G401 (cell line): ENCODE data around the gene HIGD1C. TPM values are rescaled to one million over a fixed set of nuclear protein-coding genes. Genes with fewer than 3 reads are reported as not detected.
"Not testable (repeated sequence)": the region's sequence is repeated elsewhere in the genome, so short reads cannot be mapped to it uniquely, and the experiment has no call there.

Experiments
- DNase-seq: peaks from one replicate; pipeline ENCODE4 v3.0.0-alpha.2; 2015; ENCODE audit warnings: low spot score
- in situ Hi-C: cut with HindIII; loops from 2 replicates; pipeline ENCODE4 v1.10.0; 2016; ENCODE audit warnings: low sequenced_read_pairs, mixed read lengths
- total RNA-seq: library from RNA; depleted of rRNA; stranded (reverse); fragments of >200 nt; shearing (Covaris generic); gene quantifications from 2 replicates; pipeline ENCODE4 v1.2.3, GENCODE V29; 2014

The HIGD1C gene
- total RNA-seq, 1 experiment from 2014 or later = not detected

- in situ Hi-C loops, DNase-seq: not testable (repeated sequence)
These were observed 21.9 kb upstream of the HIGD1C start for GRCh38 chr12:50930477-50930876.

- no peak for DNase-seq
- in situ Hi-C loops = no loop called here
These were observed 19.5 kb upstream of the HIGD1C start for GRCh38 chr12:50932787-50933280.

GRCh38 chr12:50933459-50934124 is 18.8 kb upstream of the HIGD1C start:
- in situ Hi-C loops = no loop called here
- DNase-seq = peak; percentile 9

- DNase-seq = no peak
- in situ Hi-C loops = no loop called here
These were observed 17.9 kb upstream of the HIGD1C start for GRCh38 chr12:50934371-50934851.

- DNase-seq = no peak
These were observed 17.1 kb upstream of the HIGD1C start for GRCh38 chr12:50934981-50935807.

GRCh38 chr12:50936821-50937530 is 15.4 kb upstream of the HIGD1C start:
- in situ Hi-C loops = no loop called here
- no peak for DNase-seq

More at GRCh38 chr12:50934981-50935807, 17.1 kb upstream of the HIGD1C start:
- in situ Hi-C loops = no loop called here

- DNase-seq = no peak
- in situ Hi-C loops = no loop called here
These were observed 14.7 kb upstream of the HIGD1C start for GRCh38 chr12:50937653-50938052.

GRCh38 chr12:50947933-50948626 is 4.3 kb upstream of the HIGD1C start:
- in situ Hi-C loops = no loop called here
- no peak for DNase-seq

GRCh38 chr12:50948798-50949197 is 3.5 kb upstream of the HIGD1C start:
- DNase-seq = no peak
- in situ Hi-C loops = no loop called here

- no peak for DNase-seq
- in situ Hi-C loops = no loop called here
These were observed 2.5 kb upstream of the HIGD1C start for GRCh38 chr12:50949801-50950302.

- DNase-seq = no peak
- in situ Hi-C loops = no loop called here
These were observed 1.2 kb upstream of the HIGD1C start for GRCh38 chr12:50951112-50951511.

GRCh38 chr12:50953047-50953446 is 703 bp downstream of the HIGD1C start:
- in situ Hi-C loops = no loop called here
- no peak for DNase-seq

GRCh38 chr12:50954789-50955188 is 2.4 kb downstream of the HIGD1C start:
- in situ Hi-C loops, DNase-seq: not testable (repeated sequence)

GRCh38 chr12:50955288-50955687 is 2.9 kb downstream of the HIGD1C start:
- in situ Hi-C loops = no loop called here
- DNase-seq = no peak

GRCh38 chr12:50955697-50956096 is 3.4 kb downstream of the HIGD1C start:
- no peak for DNase-seq
- in situ Hi-C loops = no loop called here

GRCh38 chr12:50960130-50960529 is 7.8 kb downstream of the HIGD1C start:
- in situ Hi-C loops = no loop called here
- DNase-seq = no peak

- DNase-seq = no peak
- in situ Hi-C loops = no loop called here
These were observed 9.4 kb downstream of the HIGD1C start for GRCh38 chr12:50961708-50962107.

- in situ Hi-C loops = no loop called here
- DNase-seq = no peak
These were observed 12.1 kb downstream of the HIGD1C start for GRCh38 chr12:50964432-50964831.

GRCh38 chr12:50971946-50972345 is 19.6 kb downstream of the HIGD1C start:
- in situ Hi-C loops = no loop called here
- DNase-seq = no peak
